ENCODE results near the gene COL13A1.

COL13A1 gene

GRCh38 chr10:69955211-69955805 lies 153.6 kb downstream of the COL13A1 start:
- FAIRE-seq = no peak

DNA sequence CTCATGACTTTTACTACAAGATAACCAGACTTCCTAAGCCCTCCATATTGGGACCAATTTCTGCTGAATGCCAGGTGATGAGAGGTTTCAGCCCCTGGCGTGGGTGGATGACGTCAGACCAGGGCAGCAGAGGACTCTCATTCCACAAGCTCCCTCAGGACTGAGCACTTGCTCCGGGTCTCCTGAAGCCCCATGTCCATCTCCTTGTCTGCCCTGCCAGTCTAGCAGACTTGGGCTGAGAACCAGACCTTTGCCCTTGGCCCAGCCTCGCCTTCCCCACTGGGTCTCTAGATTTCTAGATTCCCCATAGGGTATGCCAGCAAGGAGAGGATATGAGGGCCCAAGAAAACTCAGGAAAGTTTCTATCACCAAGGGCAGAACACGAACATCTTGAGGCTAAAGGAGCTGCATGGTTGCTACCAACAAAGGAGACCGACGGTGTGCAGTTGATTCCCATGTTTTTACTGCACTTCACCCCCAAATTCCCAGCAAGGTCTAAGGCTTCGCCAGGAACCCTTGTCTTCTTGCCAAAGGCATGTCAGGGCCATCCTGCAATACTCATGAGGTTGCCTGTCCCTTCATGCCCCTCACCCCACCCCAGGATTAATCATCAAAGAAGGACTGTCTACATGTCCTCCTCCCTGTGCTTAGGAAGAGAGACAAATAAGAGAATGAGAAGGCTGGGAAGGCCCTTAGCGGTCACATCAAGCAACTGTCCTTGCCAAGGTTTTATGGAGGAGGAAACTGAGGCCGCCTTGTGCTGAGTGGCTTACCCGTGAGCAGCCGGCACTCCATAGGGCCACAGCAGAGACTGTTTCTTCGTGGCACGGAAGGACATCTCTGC lies 154.4 kb downstream of the COL13A1 start:
- no peak for FAIRE-seq

GRCh38 chr10:69956741-69957230 lies 155.1 kb downstream of the COL13A1 start:
- FAIRE-seq = no peak

- no peak for FAIRE-seq
Measured at GRCh38 chr10:69957241-69957885, 155.7 kb downstream of the COL13A1 start.

GRCh38 chr10:69957886-69958555 lies 156.3 kb downstream of the COL13A1 start:
- peak; percentile 34 for FAIRE-seq

DNA sequence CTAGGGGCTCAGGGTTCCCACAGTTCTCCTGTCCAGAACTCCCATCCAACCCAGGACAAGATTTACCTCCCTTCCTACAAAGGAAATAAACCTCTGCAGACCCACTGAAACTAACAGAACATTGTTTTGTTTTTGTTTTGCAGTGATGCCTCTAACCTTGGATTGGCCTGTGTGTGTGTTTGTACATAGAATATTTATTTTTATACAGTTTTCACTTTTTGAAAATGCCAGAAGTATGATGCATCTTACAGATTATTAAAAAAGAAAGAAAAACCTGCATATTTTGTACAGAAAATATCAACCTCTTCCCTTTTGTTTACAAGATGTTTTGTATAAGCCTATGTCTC lies 156.8 kb downstream of the COL13A1 start:
- no peak for FAIRE-seq

DNA sequence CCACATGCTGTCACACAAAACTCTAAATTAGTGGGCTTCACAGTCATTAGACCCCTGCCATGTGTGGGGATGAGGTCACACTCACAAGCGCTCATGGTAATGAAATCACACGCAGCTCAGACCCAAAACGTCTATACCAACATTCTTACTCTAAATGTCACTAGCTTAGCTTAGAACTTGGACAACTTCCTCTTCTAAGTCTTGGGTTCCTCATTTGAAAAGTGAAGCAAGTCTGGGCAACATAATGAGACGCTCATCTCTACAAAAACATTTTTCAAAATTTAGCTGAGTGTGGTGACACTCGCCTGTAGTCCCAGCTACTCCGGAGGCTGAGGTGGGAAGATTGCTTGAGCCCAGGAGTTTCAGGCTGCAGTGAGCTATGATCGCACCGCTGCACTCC lies 158.2 kb downstream of the COL13A1 start:
- no peak for FAIRE-seq

DNA sequence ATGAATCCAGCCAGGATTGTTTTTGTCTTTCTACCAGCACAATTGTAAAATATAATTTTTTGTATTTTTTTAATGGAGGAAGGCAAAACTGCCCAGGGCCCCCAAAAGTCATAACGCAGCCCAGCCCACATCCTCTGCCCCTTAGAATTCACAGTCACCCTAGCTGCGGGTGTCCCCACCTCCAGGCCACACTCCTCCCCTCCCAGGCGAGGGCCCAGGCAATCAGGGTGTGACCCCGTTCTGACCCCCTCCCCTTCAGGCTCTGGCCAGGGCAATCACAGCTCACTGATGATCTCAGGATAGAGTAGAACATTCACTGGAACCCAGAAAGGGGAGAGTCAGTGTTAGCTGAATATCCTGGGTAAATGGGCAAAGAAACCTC lies 158.9 kb downstream of the COL13A1 start:
- FAIRE-seq = no peak

GRCh38 chr10:69960988-69961880 lies 159.5 kb downstream of the COL13A1 start:
- no peak for FAIRE-seq

DNA sequence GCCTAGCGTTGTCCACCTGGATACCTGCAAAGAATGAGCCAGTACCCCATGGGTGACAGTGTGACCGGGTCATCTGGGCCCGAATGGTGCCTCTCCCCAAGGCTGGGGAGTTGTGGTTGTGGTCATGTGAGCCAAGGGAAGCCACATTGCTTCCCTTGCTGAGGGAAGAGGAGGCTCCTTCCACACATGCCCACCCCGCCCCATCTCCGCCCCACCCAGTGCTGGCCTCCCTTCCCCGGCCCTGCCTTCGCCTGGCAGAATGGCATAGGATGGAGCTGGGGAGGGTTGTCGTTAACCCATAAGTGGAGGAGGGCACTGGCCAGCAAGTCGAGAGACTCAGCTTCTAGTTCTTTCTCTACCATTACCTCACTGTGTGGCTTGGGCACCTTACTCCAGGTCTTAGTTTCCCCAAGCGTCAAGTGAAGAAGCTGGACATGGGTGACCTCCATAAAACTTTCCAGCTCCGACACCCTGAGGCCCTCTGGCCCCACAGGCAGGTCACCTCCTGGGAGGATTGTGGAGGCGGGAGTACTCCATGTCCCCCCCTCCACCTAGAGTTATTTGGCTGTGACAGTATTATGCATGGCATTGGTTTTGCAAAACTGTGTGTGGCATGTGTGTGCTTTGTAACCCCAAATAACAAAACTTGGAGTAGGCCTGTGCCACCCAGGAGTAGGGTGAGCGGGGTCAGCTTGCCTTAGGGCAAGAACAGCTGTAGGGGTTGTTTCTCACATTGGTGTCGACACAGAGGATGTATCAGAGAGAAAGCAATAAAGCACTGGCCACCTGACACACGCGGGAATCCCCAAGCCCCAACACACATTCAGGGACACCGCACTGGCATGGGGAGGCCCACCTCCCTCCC lies 160.4 kb downstream of the COL13A1 start:
- no peak for FAIRE-seq

DNA sequence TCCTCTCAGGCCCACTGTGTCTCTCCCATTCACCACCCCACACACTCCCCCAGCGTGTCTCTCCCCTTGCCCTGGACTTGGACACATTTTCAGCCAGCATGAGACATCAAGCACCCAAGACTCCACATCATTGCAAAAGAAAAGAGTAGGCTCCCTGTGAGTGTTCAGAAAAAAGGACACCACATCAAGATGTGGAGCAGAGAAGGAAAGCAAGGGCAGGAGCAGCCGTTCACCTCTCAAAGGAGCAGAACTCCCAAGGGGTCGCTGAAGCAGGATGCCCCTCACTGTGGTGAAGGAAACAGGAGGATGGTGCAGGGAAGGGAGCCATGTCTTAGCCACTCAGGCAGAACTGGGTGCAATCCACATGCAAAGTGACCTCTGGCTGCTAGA lies 161.0 kb downstream of the COL13A1 start:
- FAIRE-seq = no peak

DNA sequence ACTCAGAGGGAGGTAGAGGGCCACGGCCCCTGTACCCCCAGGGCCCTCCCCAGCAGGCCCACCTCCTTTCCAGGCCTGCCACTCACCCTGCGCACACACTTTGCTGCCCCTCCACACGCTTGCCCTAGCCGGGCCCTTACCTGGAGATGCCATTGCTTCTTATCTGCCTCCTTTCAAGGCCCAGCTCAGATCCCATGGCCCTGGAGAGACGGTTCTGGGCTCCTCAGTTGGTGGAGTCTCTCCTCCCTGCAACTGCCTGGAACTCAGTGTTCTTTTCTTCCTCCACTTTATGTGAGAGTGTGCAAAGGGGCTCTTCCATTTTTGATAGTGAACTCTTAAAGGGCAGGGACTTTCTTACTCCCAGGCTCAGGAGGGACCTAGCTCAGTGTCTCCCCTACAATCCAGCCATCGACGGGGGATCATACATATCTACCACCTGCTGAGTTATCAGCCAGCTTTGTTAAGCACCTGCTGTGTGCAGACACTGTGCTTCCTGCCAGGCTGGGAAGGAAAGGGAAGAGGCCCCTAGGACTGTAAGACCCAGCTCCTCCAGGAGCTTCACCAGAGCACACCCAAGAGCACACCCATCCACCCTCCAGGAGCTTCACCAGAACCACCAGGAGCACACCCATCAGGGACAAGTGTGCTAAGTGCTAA lies 161.6 kb downstream of the COL13A1 start:
- FAIRE-seq = no peak

GRCh38 chr10:69963835-69964710 lies 162.4 kb downstream of the COL13A1 start:
- no peak for FAIRE-seq

- FAIRE-seq = no peak
Measured at GRCh38 chr10:69965086-69965485, 163.4 kb downstream of the COL13A1 start.

DNA sequence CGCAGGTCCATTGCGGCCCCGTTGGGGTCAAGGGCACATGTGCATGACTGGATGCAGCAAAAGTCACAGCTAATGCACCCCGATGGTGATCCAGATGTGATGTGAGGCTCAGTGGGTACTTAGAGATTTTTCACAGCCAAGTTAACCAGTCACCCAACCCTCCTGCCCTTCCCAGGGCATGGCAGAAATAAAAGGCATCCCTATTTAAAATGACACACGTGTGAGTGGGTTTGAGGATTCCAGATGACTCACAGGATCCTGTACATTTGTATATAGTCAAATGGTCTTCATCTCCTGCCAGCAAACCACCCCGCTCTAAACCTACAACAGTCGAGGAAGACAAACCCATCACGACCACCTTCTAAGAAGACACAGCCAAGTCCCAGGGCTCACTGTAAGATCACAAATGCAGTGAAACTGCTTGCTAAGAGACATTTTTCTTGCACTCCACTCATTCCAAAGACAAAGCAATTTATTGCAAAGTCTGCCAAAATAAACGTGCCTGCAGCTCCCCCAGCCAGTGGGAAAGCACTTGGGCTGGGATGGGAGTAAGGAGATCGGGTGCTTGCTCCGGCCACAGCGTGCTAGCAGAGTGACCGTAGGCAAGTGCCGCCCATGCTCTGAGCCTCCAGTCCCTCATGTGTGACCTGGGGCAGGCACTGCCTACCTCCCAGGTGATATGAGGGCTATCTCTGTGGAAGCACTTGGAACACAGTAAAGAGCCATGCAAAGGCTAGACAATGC lies 164.4 kb downstream of the COL13A1 start:
- FAIRE-seq = no peak

DNA sequence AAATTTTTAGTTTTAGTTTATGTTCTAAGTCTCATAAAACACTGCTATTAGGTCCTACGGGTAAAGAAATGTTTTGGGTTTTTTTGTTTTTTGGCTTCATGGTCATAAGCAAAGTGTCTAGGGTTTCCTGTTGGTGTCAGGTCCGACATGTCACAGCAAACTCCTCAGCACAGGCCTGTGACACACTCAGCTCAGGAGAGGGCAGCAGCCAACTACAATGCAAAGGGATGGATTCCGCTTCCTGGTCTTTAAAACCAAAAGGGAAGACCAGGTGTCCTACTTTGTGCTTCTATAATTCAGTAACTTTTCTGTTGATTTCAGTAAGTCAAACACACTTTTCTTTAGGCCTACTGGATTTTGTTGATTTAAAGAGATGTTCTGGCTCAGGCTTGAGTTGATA lies 167.1 kb downstream of the COL13A1 start:
- FAIRE-seq = no peak

DNA sequence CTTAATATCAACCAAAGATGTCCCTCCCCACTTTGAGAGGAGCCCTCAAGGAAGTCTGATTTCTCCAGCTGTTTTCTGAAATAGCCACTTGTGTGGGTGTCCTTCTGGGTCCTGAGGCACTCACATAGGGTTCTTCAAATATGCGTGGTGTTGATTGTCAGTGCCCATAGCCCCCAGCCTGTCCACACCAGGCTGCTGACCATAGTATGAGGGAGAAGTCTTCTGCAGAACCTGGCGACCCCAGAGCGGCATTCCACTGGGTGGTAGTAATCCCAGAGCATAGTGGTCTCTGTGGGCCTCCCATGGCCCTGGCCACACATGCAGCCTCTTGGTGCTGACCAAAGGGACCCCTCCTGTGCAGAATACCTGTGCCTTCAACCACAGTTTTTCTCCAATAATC lies 168.3 kb downstream of the COL13A1 start:
- FAIRE-seq = no peak

DNA sequence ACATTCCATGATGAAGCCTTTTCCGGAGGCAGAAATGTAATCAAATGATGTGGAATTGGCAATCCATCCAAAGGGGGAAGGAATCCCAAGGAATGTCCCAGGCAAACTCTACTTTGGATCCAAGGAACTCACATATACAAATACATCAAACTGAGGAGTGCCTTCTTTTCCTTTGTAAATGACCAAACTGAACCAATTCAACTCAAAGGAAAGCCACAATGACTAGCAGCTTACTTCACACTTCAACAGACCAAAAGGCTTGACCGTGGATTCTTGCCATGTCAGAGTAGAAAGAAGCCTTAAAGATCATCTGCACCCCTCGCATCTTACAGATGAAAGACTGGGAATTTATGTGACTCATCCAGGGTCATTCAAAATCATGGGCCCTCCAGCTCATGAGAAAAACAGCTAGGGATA lies 171.3 kb downstream of the COL13A1 start:
- FAIRE-seq = no peak

- no peak for FAIRE-seq
Measured at GRCh38 chr10:69973678-69974077, 172.0 kb downstream of the COL13A1 start.

All from G401.6 (cell line).